Cardiac septum (tissue), 1 donor: Measurements from ENCODE around the gene TNK2. TPM values are rescaled to one million over a fixed set of nuclear protein-coding genes. Genes with fewer than 3 reads are reported as not detected.
"Not testable (repeated sequence)": the region's sequence is repeated elsewhere in the genome, so short reads cannot be mapped to it uniquely, and the experiment has no call there.

Experiments
- DNase-seq: peaks from one replicate; pipeline ENCODE4 v3.0.0-alpha.2; 2020; ENCODE audit warnings: low spot score
- intact Hi-C: fragments of 100-400 bp; cut with DNase I; formaldehyde crosslinking; loops from one replicate; pipeline ENCODE4 v1.14.0; 2022
- total RNA-seq: library from RNA; stranded (reverse); fragmentation: NEBNext Ultra II Directional; extraction: Animal tissue kit (Norgen Biotek cat#: 25700); gene quantifications from one replicate; pipeline ENCODE4 v1.2.1, GENCODE V29; 2021
- donor health status: DM: no; HTN: no; CAD: no.

TNK2 gene
- total RNA-seq, 1 donor from 2014 or later = 48.3 TPM

DNA sequence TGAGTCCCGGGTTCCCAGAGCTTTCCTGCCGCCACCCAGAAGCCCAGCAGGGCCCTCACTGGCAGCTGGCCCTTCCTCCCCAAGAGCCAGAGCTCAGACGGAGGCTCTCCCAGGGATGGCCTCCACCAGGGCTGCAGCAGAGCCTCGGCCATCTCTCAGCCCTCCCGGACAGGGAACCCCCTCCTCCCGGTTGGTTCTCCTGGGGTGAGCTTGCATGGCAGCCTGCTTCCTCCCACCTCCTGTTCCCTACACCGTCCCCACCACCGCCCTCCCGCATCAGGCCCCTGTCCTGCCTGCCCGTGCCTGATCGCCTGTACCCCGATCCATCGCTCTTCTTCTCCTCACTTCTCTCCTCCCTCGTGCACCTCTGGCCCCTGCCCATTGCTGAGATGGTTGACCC lies 72.6 kb downstream of the TNK2 start:
- no peak for DNase-seq
- intact Hi-C loops = no loop called here

DNA sequence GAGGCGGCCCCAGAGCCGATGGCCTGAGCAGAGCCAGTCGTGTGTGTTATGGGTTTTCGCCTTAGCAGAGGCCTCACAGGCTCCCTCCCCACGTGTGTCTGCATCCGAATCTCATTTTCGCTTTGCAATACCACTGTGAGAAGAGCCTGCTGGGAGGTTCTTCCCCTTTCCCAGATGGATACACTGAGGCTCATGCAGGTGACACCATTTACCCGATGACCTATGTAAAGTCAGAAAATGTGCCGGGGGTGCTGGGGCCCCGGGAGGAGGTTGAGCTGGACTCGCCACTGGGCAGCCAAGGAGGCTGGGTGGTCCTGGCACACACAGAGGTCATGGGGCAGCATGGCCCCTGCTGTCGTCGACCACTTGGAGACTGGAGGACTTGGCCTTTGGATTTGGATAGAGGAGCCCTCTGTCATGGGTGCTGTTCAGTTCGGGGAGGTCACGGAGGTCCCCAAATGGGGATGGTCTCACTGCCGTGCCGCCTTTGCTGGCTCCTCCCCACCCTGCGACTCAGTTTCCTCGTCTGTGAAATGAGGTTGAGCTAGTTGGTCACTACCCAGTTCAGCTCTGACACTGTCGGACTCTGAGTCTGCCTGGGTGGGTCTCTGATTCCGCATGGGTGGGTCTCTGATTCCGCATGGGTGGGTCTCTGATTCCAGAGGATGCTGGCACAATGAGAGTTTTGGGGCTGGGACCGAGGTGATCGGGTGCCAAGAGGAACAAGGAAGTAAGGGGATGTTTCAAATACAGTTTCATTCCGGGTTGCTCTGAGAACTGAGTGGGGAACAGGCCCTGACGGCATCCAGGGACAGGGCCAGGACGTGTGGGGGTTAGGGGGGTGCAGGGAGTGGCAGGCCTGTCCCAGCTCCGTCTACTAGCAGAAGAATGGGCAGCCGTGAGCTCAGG lies 73.4 kb downstream of the TNK2 start:
- no peak for DNase-seq
- intact Hi-C loops = no loop called here

DNA sequence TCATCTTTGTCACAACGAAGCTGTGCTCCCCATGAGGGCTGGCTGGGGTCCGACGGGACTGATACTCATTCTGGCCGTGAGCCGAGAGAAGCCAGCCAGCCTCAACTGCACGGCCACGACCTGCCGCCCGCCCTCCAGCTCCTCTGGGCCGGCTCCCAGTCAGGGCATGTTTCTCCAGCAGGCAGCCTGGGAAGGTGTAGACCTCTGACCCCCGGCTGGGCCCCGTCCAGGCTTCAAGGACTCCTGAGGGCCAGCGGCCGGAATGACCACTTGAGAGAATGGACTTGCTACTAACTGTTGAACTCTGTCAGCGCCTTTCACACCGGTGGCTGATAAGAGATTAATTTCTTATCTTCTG lies 78.5 kb downstream of the TNK2 start:
- intact Hi-C loops = no loop called here
- no peak for DNase-seq

DNA sequence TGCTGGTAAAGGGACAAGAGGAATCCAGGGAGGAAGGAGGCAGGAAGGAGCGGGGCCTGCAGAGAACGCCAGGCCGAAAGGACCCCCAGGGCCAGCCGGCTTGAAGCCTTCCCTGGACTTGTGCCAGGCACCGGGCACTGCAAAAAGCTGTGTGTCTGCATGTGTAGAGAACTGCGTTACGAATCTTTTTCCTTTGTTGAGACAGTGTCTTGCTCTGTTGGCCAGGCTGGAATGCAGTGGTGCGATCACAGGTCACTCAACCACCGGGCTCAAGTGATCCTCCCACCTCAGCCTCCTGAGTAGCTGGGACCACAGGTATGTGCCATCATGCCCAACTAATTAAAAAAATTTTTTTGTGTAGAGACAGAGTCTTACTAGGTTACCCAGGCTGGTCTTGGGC lies 79.6 kb downstream of the TNK2 start:
- intact Hi-C loops = no loop called here
- DNase-seq = no peak

DNA sequence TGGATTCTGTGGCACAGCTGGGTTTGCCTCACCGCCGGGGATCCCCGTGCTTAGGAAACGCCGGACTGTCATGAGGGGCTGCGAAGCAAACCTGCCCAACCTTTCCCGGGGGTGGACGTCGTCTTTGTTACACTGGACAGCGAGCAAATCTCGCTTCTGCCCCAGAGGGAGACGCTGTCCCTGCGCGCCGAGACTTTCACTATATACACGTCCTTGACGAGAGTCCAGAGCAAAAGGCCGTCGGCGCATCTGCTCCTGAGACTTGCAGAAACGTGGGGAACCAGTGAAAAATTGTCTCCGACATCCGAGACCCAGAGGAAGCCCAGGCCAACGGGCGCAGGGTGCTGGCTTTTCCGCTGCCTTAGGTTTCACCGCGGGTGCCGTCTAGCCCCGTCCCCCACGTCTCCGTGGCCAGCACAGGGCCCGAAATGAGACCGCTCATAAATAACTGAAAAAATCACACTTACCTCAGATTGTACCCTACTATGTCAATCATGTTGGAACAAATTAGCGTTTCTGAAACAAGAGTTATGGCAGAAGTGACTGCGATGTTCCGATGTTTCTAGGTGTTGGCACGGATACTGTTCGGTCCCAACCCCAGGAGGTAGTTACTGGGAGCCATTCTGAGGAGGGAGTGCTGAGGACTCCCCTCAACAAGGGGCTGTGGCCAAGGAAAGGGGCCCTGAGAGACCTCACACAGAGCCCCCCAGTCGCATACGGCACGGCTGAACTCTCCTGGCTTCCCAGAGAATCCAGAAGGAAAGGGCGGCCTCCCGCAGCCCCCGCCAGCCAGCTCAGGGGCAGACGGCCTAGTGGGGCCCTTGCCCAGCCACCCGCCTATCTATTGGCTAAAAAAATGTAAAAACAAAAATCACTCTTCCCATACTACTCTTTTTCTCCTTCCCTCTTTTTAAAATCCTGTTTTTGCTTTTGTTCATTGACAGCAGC lies 82.2 kb downstream of the TNK2 start:
- intact Hi-C loops = no loop called here
- DNase-seq = no peak

DNA sequence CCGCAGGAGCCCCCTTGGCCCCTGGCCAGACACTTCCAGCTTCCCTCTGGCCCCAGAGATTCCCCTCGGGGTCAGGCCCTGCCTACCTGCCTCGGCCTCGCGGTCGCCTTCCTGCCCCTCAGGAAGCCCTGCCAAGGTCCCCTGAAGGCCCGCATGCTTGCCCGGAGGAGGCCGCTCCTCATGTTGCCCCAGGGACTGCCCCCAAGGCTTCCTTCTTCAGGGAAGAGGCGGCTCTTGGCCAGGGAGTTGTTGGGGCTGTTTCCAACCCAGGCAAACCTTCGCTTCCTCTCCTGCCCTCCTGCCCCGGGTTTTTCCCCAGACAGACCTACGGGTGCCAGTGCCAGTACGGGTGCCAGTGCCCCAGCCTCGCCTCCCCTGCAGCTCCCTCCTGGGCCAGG lies 83.2 kb downstream of the TNK2 start:
- intact Hi-C loops = no loop called here
- no peak for DNase-seq

DNA sequence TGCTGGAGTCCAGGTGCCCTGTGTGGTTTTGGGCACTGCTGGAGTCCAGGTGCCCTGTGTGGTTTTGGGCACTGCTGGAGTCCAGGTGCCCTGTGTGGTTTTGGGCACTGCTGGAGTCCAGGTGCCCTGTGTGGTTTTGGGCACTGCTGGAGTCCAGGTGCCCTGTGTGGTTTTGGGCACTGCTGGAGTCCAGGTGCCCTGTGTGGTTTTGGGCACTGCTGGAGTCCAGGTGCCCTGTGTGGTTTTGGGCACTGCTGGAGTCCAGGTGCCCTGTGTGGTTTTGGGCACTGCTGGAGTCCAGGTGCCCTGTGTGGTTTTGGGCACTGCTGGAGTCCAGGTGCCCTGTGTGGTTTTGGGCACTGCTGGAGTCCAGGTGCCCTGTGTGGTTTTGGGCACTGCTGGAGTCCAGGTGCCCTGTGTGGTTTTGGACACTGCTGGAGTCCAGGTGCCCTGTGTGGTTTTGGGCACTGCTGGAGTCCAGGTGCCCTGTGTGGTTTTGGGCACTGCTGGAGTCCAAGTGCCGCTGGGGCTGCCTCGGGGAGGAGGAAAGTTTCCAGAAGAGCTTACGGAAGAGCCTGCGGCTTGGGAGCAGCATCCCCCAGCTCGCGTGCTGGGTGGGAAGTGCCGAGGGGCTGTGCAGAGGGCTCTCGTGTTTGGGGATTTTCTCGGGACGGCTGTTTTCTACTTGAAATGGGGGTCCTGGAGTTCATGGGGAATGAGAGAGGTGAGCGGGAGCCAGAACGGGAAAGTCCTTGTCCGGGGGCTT lies 83.7 kb downstream of the TNK2 start:
- DNase-seq, intact Hi-C loops: not testable (repeated sequence)

DNA sequence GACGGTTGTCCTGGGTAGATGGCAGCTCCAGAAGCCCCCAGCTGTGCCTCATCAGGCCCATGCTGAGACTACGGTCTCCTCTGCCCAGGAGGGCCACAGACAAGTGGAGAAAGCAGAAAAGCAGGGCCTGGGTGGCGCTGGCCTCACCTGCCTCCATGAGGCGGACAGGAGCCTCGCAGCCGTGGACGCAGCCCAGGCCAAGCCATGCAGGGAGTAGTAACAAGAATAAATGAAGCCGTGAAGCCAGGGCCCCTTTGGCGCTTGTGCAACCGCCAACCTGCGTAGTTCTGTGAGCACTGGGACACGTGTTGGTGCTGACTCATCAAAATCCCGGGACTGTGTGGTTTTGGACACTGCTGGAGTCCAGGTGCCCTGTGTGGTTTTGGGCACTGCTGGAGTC lies 84.4 kb downstream of the TNK2 start:
- no peak for DNase-seq

DNA sequence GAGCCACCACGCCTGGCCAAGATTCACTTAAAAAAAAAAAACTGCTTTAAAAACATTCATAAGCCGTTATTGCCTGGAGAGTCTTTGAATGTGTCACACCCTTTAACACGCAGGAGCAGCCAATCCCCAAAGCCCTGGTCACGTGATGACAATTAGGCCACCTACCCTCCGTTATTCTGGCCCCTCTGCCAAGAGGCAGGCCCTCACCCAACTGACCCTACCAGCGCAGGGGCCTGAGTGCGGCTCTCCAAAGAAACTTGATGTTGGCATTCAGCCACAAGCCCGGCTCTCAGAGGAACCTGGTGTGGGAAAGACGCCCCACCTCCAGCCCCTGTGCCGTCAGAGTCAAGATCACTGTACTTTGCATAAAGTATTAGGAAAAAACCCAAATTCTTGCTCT lies 85.1 kb downstream of the TNK2 start:
- intact Hi-C loops = no loop called here
- no peak for DNase-seq

More for the DNA sequence above, 84.4 kb downstream of the TNK2 start:
- intact Hi-C loops = no loop called here

DNA sequence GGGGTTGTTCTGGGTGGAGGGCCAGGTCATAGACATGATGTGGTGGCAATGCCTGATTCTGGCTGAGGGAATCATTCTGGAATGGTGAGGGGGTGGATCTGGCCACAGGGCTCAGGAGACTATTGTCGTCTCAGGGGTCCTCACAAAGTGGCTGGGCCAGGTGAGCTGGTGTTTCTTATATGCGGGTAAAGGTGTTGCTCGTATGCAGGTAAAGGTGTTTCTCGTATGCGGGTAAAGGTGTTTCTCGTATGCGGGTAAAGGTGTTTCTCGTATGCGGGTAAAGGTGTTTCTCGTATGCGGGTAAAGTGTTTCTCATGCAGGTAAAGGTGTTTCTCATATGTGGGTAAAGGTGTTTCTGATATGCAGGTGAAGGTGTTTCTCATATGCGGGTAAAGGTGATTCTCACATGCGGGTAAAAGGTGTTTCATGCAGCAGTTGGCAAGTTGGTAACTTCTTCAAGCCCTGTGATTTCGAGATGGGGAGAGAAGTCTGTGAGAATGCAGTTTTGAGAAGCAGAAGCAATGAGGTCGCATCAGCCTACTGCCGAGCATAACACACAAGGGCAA lies 86.1 kb downstream of the TNK2 start:
- intact Hi-C loops = no loop called here
- no peak for DNase-seq

DNA sequence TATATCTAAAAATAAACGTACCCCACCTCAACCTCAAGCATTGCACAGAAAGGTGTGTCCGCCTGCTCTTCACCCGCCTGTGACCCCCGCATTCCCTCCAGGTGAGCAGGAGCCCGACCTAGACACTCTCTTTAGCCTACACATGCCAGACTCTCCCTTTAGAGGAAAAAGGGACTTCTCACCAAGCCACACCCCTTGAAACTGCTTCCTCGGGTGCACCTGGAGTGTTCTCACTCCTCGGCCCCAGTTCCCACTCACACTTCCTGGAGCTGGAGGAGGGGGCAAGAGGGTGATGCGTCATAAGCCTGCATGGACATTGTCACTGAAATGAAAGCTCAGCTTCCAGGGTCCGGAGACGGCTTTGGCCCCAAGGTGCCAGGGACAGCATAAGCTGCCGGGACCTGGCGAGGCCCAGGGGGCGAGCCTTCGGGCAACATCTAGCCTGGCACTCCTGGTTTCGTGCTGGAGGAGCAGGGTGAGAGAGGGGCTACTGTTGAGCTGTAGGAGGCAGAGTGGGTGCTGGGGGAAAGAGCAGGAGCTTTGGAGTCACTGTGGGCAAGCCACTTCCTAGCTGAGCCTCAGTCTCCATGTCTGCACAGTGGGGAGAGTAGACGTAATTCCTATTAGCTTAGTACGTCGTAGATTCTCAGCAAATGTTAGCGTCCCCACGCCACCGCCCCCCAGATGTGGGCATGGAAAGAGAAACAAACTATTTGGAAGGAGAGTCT lies 86.8 kb downstream of the TNK2 start:
- DNase-seq = no peak
- intact Hi-C loops = no loop called here

DNA sequence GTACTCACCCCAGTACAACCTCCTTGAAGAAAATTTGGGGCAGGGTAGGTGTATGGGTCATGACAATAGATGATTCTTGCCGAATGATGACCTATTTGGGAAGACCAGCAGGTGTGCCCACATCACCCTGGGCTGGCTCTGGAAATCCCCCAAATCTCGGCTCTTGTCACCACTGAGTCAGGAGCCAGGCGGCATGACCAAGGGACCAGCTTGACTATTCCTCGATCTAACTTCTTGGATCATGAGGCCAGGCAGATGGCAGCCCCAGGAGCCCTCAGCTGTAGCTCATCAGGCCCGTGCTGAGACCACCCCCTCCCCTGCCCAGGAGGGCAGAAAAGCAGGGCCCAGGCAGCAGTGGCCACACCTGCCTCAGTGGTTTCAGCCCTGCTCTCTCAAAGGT lies 87.5 kb downstream of the TNK2 start:
- DNase-seq = no peak
- intact Hi-C loops = no loop called here

DNA sequence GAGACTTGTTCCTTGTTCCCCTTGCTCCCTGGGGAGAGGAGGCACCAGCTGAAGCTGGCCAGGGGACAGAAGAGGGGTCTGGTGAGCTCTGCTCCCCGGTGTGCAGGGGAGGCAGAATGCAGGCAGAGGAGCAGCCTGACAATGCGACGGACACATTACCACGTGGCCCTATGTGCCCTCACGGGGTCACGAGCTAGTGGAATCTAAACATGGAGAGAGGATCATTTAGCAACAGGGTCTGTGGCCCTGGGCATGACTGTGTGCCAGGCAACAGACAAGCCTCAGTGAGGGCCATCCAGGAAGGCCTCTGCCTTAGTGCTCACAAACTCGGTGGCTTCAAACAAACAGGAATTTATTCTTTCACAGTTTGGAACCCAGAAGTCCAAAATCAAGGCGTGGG lies 88.2 kb downstream of the TNK2 start:
- no peak for DNase-seq
- intact Hi-C loops = no loop called here

DNA sequence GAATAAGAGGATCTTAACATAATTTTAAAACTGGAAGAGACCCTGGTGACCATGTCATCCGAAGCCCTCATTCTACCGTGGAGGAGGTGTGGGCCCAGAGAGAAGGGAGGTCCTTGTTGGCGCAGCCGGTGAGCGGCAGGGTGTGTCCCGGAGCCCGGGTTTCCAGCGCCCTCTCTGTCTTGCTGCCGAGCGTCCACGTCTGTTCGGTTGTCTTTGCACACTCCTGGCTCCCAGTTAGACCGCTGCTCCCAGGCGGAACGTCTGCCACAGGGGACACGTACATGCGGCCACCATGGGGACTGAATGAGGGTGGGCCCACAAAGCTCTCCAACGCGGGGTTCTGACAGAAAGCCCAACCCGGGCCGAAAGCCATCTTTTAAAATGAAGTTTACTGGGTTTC lies 90.0 kb downstream of the TNK2 start:
- intact Hi-C loops = no loop called here
- DNase-seq = no peak

DNA sequence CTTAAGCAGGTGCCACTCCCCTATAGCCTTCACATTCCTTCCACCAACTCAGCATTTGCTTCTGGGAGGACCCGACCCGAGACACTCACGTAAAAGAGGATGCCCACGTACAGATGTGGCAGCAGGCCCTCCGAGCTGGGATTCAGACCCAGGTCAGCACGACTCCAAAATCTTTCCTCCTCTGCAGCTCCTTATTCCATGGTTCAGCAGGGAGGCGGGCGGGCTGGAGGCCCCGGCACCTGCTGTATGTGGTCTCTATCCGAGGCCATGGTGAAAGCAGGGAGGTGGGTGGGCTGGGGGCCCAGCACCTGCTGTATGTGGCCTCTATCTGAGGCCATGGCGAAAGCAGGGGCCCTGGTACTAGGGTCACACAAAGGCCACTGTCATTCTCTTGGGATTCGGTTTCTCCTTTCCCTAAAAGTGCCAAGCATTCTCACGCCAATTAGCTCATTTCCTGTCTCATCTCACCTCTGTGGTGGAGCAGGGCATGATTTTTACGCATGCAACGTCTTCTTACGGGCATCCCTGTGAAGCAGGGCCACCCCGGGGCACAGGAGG lies 90.7 kb downstream of the TNK2 start:
- no peak for DNase-seq

DNA sequence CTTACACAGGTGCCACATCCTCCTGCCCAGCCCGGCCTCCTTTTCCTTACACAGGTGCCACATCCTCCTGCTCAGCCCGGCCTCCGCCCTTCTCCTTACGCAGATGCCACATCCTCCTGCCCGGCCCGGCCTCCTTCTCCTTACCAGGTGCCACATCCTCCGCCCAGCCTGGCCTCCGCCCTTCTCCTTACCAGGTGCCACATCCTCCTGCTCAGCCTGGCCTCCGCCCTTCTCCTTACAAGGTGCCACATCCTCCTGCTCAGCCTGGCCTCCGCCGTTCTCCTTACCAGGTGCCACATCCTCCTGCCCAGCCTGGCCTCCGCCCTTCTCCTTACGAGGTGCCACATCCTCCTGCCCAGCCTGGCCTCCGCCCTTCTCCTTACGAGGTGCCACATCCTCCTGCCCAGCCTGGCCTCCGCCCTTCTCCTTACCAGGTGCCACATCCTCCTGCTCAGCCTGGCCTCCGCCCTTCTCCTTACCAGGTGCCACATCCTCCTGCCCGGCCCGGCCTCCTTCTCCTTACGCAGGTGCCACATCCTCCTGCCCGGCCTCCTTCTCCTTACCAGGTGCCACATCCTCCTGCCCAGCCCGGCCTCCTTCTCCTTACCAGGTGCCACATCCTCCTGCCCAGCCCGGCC lies 92.0 kb downstream of the TNK2 start:
- intact Hi-C loops, DNase-seq: not testable (repeated sequence)

More for the DNA sequence above, 90.7 kb downstream of the TNK2 start:
- intact Hi-C loops = no loop called here

DNA sequence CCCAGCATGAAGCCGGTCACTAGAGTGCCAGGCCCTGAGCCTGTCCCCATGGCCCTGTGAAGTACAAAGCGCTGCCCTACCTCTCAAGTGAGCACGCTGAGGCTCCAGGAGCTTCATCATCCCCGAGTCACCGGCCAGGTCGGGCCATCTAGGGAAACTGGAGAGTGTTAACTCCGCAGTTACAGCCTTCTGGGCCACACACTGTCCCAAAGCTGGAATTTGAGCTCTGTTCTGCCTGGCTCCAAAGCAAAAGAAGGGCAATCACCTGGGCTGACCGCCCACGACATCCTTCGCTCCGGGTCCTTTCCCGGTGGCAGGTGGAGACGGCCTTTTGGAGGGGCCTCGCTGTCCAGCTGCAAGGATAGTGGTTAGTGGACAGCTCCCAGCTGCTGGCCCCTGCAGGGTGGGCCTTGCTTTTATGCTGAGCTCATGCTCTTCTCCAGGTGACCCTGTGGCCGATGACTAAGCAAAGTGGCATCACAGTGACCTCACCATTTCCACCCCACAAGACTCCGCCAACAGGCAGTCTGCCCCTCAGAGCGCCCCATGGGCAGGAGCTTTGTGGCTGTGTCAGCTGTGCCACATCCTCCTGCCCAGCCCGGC lies 93.1 kb downstream of the TNK2 start:
- intact Hi-C loops = no loop called here
- no peak for DNase-seq
